Fibroblast of lung (primary cell): ENCODE data around the gene PDIK1L.

Experiments used
- EZH2 ChIP-seq: IDR thresholded peaks from 2 replicates; pipeline ENCODE4 v1.5.1; 2012; ENCODE audit warnings: low read length, control low read depth, mild to moderate bottlenecking; ENCODE audit errors: missing control alignments
- TF ChIP-seq, protein P1 (sequence below), 2 donors: IDR thresholded peaks in 1 of 2; conservative IDR thresholded peaks in 1 of 2; 1 replicate in 1 of 2; 2 replicates in 1 of 2; pipeline ENCODE4 v1.5.1; 2011 to 2012; ENCODE audit warnings: low read length in 2 of 2, control low read depth in 1 of 2, inconsistent platforms in 1 of 2, low read depth in 1 of 2, mild to moderate bottlenecking in 1 of 2

DNA sequence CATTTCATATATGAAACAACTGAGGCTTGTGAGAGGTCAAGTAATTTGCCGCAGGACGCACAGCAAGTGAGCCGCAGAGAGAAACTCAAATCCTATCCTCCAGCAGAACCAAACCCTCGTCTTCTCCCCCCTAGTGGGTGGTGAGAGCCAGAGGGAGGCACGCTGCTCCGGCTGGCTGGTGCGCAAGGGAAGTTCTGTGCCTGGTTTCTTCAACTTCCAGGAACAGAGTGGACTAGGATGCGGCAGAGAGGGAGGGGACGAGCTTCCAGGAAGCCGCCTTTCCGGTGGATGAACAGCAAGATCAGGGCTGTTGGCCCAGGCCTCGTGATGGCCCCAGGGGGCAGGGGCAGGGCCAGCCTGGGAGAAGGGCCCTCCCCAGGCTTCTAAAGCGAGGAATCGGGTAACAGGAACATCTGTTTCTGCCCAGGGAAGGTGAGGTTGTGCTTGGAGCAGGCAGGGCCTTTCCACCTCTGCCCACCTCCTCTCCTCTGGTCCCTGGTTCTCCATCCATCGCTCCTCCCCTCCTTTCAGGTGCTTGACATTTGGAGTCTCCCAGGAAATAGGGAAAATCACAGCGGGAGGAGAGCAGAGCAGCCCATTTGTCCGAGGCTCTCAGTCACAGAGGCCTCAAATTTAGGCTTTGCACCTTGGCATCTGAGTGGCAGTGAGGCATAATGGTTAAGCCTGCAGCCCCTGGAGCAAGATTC is 16.8 kb upstream of the PDIK1L start:
- TF ChIP-seq, protein P1, sequence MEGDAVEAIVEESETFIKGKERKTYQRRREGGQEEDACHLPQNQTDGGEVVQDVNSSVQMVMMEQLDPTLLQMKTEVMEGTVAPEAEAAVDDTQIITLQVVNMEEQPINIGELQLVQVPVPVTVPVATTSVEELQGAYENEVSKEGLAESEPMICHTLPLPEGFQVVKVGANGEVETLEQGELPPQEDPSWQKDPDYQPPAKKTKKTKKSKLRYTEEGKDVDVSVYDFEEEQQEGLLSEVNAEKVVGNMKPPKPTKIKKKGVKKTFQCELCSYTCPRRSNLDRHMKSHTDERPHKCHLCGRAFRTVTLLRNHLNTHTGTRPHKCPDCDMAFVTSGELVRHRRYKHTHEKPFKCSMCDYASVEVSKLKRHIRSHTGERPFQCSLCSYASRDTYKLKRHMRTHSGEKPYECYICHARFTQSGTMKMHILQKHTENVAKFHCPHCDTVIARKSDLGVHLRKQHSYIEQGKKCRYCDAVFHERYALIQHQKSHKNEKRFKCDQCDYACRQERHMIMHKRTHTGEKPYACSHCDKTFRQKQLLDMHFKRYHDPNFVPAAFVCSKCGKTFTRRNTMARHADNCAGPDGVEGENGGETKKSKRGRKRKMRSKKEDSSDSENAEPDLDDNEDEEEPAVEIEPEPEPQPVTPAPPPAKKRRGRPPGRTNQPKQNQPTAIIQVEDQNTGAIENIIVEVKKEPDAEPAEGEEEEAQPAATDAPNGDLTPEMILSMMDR (conservative IDR thresholded peaks at IDR 0.05 in 1 of 2, IDR thresholded peaks at IDR 0.05 in 1 of 2; ENCODE audit: low read depth in 1 of 2, low read length in 2 of 2) = peak in 1 of 2 donors; percentile 16
- no peak for TF ChIP-seq EZH2
